HG03280 (cell line): ENCODE data around the gene KDM4F.

Experiments used
- ATAC-seq: cut with Tn5 transposase; IDR thresholded peaks from one replicate; pipeline ENCODE4 v1.9.1; 2021; ENCODE audit warnings: mild to moderate bottlenecking, moderate library complexity; ENCODE audit not compliant: unreplicated experiment

Gene KDM4F

DNA sequence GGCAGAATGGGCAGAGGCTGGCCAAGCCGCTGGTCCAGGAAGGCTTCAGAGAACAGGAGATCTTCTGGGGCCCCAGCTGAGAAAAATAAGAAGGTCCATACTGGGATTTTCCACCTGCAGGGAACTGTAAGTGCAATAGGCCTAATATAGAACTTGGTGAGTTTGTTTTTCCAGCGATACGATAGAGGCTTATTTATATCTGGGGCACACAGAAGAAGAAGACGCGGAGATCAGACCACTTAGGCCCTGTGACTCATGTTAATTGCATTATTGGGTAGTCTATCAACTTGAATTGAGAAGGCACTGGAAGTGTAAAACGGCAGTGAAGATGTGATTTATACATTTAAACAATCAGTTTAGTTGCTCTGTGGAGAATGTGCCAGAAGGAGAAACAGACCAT, 9.8 kb downstream of the KDM4F start:
- ATAC-seq: no peak

DNA sequence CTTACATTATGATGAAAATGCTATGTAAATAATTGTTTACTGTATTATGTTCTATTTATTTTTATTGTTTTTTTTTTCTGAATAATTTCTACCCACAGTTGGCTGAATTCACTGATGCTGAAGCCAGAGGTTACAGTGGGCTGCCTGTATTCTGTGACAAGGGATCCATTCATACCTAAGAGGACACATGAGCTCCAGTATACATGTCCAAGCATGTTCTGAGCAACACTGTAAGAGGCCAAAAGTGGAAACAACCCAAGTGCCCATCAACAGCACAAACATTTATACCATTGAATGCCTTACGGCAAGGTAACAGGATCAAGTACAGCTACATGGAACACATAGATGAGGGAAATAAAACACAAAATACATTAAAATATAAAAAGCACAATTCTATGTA, 16.1 kb downstream of the KDM4F start:
- ATAC-seq: no peak

DNA sequence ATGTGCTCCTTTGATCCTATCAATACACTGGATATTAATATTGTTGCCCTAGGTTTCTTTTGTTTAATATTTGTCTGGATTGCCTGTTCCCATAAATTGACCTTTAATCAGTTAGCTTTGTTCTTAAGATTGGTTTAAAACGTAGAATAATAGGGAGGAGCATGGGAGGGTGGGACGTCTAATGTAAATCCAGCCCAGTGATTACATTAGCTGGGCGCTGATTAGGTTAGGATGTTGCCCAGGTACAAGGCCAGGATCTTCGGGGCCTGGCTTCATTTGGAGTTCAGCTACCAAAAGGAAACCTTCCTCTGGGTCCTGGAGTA, 17.5 kb downstream of the KDM4F start, which contains the start of gene SRSF8:
SRSF8 (plus strand) TSS at position 204 of the 323 bp plus-strand sequence. CDS start 308 bp downstream, outside the sequence.
- ATAC-seq: peak; percentile 36

DNA sequence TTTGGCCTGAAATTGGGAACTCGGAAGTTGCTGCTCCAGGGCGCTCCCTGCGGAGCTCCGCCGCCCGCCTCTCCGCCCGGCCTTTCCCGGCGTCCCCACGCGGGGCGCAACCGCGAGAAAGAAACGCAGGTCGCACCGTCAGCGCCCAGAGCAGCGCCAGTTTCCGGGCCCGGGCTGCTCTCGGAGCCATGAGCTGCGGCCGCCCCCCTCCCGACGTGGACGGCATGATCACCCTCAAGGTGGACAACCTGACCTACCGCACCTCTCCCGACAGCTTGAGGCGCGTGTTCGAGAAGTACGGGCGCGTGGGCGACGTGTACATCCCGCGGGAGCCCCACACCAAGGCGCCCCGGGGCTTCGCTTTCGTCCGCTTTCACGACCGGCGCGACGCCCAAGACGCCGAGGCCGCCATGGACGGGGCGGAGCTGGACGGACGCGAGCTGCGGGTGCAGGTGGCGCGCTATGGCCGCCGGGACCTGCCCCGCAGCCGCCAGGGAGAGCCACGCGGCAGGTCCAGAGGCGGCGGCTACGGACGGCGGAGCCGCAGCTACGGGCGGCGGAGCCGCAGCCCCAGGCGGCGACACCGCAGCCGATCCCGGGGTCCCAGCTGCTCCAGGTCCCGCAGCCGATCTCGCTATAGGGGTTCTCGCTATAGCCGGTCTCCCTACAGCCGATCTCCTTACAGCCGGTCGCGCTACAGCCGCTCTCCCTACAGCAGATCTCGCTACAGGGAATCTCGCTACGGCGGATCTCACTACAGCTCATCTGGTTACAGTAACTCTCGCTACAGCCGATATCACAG, 18.0 kb downstream of the KDM4F start:
- peak; percentile 63 for ATAC-seq

DNA sequence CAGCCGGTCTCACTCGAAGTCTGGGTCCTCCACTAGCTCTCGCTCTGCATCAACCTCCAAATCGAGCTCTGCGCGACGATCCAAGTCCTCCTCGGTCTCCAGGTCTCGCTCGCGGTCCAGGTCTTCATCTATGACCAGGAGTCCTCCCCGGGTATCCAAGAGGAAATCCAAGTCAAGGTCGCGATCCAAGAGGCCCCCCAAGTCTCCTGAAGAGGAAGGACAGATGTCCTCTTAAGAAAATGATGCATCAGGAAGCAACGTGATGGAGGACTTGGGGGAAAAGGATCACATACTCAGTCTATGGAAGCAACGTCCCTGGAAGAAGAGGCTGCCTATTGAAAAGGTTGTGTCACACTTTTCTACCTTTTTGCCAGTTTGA, 18.6 kb downstream of the KDM4F start:
- ATAC-seq: no peak

DNA sequence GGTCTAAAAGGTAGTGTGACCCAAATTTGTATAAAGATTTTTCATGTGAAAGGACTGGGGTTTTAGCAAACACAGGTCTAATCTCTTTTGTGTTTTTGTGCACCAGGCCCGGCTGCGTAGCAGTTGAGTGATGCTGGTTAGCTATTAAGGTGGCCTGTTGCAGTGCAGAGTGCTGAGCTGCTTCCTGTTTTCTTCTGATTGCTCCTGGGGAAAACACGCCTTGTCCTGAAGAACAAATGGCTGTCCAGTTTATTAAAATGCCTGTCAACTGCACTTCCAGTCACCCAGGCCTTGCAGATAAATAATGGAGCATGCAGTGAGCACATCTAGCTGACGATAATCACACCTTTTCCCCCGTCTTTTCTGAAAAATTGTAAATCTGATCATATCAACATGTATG, 19.3 kb downstream of the KDM4F start:
- ATAC-seq: peak; percentile 65

DNA sequence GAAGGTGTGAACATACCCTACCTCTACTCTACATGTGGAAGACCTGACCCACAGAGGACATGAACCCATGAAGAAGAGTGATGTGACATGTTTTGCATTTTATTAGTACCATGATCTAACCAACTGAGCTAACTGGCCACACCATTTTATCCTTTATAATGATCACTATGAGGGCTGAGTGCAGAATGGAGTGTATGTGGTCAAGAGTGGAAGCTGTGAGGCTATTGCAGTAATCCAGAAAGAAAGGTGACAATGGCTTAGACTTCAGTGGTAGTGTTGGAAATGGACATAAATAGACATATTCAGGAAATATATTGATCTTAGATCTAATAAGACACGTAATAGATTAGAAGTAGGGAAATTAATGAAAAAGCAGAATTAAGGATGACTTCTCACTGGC, 21.2 kb downstream of the KDM4F start:
- ATAC-seq: no peak

DNA sequence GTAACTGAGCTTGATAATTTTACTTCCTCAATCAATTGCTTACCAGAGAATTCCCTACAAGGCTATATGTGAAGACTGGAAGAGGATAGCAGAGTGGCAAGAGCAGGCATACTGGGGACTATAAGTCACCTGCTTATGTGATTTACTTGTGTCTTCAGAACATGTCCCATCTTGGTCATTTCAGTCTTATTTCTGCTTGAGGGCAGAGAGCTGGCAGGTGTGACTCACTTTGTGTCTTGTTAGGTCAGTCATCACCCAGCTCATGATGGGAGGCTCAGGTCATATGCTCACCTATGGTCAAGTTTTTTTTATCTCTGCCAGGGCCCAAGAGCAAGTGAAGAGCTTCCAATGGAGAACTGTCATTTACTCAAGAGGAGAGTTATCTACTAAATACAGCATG, 23.7 kb downstream of the KDM4F start:
- ATAC-seq: no peak

DNA sequence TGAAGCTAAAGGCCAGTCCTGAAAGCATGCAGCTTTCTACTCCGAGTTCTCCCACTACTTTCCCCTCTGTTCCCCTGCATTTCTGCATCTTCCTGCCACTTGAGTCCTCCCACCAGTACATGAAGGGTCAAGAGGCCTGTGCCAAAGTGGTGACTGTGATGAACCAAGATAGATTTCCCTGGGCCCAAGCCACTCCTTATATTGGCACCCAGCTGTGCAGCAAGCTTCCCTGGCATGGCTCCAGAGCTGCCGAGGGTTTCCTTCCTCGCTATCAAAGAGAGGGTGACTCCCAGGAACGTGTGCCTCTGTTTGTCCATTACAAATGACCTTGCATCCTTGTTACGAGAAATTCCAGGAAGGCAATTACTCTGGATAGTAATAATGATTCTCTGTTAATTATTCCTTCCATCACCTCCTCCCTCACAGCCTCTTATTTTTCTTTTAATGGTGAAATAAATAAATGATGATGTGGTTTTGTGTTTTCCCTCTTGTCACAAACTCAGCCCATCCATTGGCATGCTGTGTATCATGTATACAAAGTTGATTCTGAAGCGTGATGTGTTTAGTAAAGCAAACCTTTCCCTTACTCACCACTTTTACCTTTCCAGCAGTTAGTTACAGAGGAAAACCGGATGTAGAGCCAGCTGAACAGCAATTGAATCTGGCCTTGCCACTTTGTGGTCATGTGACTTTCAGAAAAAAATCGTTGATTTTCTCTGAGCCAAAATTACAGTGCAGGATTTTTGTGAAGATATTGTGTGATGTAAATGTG, 25.8 kb downstream of the KDM4F start:
- ATAC-seq: no peak

DNA sequence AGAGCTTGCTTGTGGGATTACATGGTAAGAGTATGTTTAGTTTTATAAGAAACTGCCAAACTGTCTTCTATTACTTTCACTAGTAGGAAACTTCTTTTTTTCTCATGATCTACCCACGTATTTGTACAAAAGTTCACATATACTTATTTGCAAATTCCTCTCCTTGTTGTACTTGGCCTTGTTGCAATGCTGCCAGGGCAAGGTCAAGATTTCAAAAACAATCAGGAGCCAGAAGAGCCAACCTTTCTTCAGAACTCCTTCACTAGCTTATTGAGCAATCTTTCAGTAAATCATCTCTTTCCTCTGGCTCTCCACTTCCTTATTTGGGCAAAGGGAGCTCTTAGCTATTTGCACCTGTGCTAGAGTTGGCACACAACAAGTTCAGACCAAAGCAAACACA, 27.2 kb downstream of the KDM4F start:
- no peak for ATAC-seq

DNA sequence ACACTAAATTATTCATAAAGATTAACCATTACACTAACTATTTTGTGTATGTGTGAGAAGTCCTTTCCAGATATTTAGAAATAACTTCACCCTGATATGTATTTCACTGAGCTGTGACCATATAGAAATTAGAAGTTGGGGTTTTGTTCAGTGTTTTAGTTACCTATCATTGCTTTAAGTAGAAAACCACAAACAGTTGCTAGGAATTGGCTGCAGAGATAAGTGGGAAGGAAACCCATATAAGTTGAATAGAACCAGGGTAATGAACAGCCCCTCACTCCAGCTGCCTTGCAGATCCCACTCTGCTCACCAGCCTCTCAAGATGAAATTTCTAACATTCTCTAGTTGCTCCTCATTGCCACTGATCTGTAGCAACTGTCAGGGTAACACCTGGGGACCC, 27.8 kb downstream of the KDM4F start:
- ATAC-seq: no peak

DNA sequence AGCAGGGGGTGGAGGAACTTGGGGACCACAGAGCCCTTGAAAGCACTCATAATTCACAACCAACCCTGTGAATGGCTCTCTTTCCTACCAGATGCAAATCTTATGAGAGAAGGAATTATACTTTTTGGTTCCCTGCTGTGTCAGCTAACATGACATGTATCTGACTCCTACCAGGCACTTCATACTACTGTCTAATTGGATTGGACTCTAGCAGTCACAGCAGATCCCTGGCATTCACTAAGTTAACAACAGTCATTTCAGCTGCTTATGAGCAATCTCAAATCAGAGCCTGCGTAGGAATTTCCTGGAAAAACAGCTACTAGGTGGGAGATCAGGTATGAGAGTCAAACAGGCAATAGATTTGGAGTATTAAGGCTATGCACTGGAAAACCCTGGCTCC, 29.3 kb downstream of the KDM4F start:
- no peak for ATAC-seq

DNA sequence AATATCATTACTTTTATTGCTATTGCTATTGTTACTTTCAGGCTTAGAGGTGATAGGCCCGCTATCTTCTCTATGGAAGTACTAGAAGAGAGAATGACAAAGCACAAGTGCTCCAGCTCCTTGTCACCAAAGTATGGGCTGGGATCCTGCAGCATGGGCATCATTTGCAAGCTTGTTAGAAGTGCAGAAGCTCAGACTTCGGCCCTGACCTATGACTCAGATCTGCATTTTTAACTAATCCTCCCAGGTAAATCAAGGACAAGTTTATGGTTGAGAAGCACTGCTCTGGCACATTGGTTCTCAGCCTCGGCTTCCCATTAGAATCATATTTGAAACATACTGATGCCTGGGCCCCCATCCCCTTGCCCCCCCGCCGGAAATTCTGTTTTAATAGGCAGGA, 31.8 kb downstream of the KDM4F start:
- ATAC-seq: no peak

DNA sequence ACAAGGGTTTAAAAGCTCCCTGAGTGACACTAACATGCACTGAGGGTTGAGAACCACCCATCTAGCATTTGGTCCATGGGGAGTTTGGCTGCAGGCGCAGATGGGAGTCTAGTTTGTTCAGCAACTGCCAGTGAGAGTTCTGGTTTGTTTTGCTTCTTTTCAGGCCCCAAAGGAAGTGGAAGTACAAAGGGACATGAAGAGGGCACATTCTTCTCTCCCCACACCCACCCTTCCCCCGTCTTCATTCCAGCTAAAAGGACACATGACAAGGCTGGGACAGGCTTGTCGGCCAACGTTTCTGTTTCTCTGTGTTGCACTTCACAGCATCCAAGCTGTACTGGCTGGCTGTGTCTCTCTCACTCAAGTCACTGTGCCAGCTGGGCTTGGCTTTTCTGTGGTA, 32.2 kb downstream of the KDM4F start:
- ATAC-seq: no peak

DNA sequence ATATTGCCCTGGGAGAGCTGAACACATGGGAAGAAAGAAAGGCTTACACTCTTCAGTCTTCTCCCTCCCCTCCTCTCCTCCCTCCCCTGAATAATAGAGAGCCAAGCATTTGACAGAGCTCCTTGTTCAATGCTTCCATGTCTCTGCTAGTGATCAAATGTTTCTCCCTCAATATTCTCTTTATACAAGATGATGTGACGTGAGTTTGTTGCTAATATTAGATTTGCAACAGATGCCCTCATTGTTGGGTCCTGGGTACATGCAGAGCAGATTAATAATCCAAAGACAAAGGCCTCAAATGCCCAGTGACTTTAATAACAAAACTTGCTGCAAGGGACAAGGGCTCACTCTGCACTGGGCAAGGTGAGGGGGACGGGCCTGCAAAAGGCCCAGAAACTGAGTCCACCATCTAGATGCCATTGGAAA, 33.4 kb downstream of the KDM4F start:
- no peak for ATAC-seq

DNA sequence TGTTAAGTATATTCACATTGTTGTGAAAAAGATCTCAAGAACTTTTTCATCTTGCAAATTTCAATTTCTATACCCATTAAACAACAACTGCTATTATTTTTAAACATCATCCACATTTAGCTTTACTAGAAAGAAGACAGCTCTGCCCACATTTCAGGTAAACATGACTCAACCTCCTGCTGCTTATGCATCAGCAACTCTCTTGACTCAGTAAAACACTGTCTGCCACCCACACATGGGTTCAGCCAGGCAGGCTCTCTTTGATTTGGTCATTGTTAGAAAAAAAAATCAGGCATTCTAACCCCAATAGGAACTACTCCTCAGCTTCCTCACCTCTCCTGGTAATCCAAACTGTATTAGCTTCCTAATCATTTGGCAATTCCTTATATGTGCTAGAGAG, 35.3 kb downstream of the KDM4F start:
- peak; percentile 36 for ATAC-seq

DNA sequence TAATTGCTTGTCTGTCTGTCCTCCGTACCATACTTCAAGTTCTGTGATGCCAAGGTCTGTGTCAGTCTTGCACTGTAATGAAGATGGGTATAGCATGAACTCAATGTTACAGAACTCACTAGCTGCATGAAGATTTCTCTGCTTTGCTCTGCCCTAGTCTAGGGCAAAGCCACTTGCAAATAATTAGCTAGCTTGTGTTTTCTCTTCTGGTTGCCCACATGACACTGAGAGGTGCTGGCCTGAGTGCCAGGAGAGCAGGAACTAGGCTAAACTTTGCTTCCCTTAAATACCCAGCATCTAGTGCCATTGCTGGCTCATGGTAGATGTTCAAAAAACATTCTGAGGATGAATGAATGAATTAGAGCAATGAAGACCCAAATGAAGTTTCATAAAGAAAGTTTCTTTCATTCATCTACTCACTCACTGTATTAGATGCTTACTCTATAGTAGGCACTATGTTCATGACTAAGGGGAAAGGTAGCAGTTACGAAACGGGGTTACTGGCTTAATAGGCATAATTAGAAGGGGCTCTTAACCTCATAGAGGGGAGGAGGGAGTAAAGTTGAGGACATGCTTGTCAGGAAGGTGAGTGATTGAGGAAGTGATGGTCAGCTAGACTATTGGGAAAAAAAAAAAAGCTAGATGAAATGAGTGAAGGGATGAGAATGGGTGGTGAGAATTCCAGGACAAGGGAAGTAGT, 36.0 kb downstream of the KDM4F start:
- ATAC-seq: no peak

DNA sequence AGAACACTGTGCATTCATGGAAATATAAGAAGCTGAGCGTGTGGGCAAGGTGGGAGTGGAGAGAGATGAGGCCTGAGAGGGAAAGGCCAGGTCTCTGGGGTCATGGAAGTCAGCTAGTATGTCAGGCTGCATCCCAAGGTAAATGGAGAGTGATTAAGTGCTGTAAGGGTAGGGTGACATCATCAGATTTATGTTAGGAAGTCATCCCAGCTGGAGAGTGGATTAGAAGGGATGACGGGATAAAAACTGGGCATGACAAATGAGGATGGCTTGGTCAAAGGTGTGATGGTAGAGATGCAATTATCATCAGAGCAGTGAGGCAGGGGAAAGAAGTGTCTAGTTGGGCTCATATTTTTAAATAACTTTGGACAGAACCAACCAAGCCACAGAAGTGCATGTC, 36.9 kb downstream of the KDM4F start:
- ATAC-seq: no peak

DNA sequence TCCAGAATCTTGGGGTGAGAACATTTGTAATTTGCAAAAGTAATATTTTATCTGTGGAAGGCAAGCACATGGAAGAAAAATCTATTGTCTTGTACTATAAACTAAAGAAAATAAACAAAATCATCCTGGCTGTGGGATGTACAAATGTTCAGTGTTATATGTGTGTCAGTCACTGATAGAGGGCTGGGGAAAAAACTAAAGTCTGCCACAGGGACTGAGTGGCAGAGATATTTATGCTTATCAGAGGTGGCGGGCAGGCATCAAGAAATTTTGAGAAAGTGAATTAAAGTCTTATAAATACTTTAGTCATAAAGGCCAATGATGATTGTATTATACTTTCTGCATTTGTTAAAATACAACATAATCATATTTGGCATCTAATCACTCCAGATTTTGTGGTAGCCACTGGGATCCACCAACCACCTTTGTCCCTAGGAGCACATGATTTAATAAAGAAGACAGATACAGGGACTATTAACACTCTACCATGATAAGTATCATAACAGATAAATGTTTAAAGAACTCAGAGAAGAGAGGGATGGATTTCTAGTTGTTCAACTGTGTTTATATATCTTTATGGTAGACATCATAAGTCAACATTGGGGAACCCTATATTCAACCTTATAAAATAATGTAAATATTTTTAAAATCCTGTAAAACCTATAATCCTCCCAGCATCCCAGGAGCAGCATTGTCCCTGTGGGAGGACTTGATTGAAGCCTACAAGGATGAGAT, 37.8 kb downstream of the KDM4F start:
- no peak for ATAC-seq

DNA sequence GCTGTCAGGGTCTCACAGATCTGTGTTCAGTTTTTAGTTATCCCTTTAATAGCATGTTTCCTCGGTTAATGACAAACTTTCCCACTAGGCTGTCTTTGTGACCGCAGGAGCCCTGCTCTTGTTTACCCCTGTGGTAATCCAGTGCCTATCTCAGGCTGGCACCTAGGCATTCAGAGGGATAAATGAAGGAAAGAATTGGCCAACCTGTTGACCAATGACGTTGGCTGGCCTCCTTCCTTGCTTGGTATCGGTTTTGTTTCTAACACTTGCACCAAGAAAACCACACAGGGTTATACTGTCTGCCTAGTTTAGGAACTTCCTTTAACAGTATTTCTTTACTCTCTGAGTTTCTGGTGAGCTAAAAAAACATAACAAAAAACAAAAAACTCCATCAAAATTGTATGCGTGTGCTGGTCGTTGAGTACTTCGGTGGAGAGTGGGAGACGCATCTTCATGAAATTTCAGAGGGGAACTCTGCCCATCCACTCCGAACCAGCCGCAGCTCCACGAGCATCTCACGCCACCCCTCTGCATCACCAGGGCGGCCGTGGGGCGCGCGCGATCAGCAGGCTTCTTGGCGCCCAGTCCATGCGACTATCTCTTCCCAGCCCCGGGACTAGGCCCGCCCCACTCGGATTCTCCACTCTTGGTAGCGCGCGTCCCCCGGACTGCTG, 39.9 kb downstream of the KDM4F start:
- peak; percentile 43 for ATAC-seq
